HAP-1 (cell line): Measurements from ENCODE around the gene MYH3.

Experiments used
- DNase-seq, 2 experiments: peaks; one replicate each; pipeline ENCODE4 v3.0.0-alpha.2; 2016 to 2020; ENCODE audit warnings: low spot score in 2 of 2
- H3K27me3 ChIP-seq: fragments of 250-450 bp; sonication (Bioruptor Pico); 2 replicates; pipeline ENCODE4 v1.5.1; 2020; ENCODE audit warnings: low read depth, mild to moderate bottlenecking, moderate library complexity
- H3K36me3 ChIP-seq: fragments of 250-450 bp; sonication (Bioruptor Pico); replicated peaks from 2 replicates; pipeline ENCODE4 v1.5.1; 2020; ENCODE audit warnings: mild to moderate bottlenecking
- H3K4me1 ChIP-seq: fragments of 250-450 bp; sonication (Bioruptor Pico); 2 replicates; pipeline ENCODE4 v1.5.1; 2020; ENCODE audit warnings: mild to moderate bottlenecking
- H3K4me3 ChIP-seq: fragments of 250-450 bp; sonication (Bioruptor Pico); 2 replicates; pipeline ENCODE4 v1.5.1; 2020; ENCODE audit warnings: mild to moderate bottlenecking, moderate library complexity
- H3K9me3 ChIP-seq: fragments of 250-450 bp; sonication (Bioruptor Pico); 2 replicates; pipeline ENCODE4 v1.5.1; 2020; ENCODE audit warnings: mild to moderate bottlenecking, moderate library complexity
- in situ Hi-C: fragments of 300-500 bp; cut with MboI; formaldehyde crosslinking; loops from 3 replicates; pipeline ENCODE4 v1.14.3; 2020; ENCODE audit warnings: low sequenced_read_pairs, inconsistent platforms, mixed read lengths

The MYH3 gene

DNA sequence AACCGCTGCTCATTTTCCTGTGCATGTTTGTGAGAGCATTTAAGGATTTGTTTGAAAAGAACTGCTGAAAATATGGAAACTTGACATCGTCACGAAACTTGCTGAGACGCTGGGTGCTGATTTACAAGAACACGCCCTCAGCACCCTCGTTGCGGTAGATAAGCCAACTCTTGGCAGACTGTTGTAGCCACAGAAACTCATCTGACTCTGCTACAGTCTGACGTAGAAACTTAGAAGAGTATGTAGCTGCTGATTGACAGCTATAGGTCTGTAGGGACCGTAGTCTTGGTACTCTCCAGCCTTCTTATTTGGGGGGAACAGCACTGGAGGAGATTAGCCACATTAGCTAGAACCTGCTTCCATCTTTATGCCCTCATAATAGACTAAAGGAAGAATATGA, 71.6 kb downstream of the MYH3 start:
- no peak for DNase-seq
- Histone ChIP-seq H3K4me1 (no peaks in the 10 kb centered on the region), H3K36me3 (no peaks in the 10 kb centered on the region), H3K9me3 (no peaks in the 10 kb centered on the region), H3K4me3 (no peak overlapping the region), H3K27me3 (no peaks in the 10 kb centered on the region)
- in situ Hi-C loops: no loop called here

DNA sequence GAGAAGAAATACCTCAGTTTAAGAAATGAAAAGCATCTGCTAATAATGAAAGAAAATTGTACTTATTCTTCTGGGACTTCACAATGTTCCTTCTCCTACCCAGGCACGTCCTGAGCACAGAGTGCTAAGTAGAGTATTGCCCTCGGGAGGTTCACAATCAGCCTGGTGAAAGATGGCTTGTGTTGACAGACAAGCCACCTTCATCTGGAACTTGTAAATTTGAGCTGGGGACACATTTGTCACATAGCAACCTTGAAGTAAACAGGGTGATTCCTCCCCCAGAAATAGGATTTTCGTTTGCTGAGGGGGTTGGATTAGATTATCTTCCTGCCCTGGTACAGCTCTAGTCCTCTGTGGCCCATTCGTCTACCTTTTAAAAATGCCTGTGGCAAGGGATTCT, 73.3 kb downstream of the MYH3 start:
- H3K36me3 ChIP-seq: no peaks in the 10 kb centered on the region
- H3K27me3 ChIP-seq: no peaks in the 10 kb centered on the region
- in situ Hi-C loops: no loop called here
- no peak for DNase-seq
- no peaks in the 10 kb centered on the region for H3K4me1 ChIP-seq
- no peaks in the 10 kb centered on the region for H3K9me3 ChIP-seq
- H3K4me3 ChIP-seq: no peak overlapping the region

DNA sequence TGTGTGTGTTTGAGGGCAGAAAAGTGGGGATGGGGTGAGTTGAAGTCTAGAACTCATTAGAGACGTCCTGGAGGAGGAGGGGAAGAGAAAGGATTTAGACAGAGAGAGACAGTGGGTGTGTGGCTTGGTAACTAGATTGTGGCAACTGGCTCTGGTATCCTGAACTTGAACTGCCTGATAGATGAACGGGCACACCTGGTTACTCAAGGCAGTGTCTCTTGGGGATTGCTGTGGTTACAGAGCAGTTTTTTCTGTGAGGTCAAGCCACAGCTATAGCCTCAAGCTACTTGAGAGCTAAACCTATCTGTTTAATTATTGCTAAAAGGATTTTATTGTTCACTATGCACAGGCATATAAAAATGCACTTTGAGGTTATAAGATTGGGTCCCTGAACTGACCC, 77.8 kb downstream of the MYH3 start:
- H3K4me1 ChIP-seq: no peaks in the 10 kb centered on the region
- H3K4me3 ChIP-seq: no peak overlapping the region
- no peaks in the 10 kb centered on the region for H3K27me3 ChIP-seq
- no peak for DNase-seq
- in situ Hi-C loops: no loop called here
- no peaks in the 10 kb centered on the region for H3K9me3 ChIP-seq
- H3K36me3 ChIP-seq: no peaks in the 10 kb centered on the region
